NOMO-1 treated with dmso at 0.1 percent for 144 hours (cell line): ENCODE measurements around the gene SLC26A9.
"Not testable (repeated sequence)": the region's sequence is repeated elsewhere in the genome, so short reads cannot be mapped to it uniquely, and the experiment has no call there.

Experiments
- DNase-seq: peaks from one replicate; lab custom pipeline; 2025; ENCODE audit not compliant: unreplicated experiment; lab: John Stamatoyannopoulos, UW

Gene SLC26A9

DNA sequence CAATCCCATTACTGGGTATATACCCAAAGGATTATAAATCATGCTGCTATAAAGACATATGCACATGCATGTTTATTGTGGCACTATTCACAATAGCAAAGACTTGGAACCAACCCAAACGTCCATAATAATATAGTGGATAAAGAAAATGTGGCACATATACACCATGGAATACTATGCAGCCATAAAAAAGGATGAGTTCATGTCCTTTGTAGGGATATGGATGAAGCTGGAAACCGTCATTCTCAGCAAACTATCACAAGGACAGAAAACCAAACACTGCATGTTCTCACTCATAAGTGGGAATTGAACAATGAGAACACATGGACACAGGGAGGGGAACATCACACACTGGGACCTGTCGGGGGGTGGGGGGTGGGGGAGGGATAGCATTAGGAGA is 38.2 kb downstream of the SLC26A9 start:
- DNase-seq = not testable (repeated sequence)

DNA sequence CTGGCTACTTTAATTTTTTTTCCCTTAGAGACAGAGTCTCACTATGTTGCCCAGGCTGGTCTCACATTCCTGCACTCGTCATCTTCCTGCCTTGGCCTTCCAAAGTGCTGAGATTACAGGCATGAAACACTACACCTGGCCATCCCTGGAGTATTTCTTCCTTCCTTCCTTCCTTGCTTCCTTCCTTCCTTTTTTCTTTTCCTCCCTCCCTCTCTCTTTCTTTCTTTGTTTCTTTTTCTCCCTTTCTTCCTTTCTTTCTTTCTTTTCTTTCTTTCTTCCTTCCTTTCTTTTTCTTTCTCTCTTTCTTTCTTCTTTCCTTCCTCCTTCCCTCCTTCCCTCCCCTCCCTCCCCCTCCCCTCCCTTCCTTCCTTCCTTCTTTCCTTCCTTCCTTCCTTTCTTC is 46.9 kb downstream of the SLC26A9 start:
- no peak for DNase-seq

DNA sequence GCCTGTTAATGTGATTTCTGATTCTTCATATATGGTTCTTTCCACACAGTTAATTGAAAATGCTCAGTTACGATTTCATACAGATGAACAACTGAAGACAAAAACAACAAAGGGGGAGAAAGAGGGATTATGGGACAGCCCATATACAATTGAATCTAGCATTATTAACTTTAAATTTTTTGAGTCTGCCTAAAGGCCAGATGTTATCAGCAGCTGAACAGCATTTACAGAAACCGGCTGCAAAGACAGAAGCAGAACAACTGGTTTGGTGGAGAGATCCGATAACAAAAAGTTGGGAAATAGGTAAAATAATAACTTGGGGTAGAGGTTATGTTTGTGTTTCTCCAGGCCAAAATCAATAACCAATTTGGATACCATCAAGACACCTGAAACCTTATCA is 49.1 kb downstream of the SLC26A9 start:
- DNase-seq = not testable (repeated sequence)

DNA sequence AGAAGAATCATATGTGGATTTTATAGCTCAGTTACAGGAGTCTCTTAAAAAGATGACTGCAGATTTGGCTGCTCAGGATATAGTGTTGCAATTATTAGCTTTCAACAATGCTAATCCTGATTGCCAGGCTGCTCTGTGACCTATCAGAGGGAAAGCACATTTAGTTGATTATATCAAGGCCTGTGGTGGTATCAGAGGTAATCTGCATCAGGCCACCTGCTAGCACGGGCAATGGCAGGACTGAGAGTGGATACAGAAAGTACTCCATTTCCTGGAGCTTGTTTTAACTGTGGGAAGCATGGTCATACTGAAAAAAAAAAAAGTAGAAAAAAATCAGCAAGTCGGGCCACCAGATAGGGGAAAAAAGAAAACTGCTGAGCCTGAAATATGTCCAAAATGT is 51.1 kb downstream of the SLC26A9 start:
- not testable (repeated sequence) for DNase-seq

DNA sequence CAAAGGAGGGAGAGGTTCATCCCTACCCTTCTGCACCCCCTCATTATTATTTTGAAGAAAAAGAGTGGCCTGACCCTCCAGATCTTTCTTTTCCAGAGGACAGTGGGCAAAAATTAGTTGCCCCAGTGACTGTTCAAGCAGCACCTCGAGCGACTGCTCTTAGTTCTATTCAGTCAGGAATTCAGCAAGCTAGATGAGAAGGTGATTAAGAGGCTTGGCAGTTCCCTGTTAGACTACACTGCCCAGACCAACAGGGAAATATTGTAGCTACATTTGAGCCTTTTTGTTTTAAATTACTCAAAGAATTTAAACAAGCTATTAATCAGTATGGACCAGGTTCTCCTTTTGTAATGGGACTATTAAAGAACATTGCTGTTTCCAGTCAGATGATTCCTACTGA is 51.8 kb downstream of the SLC26A9 start:
- DNase-seq = not testable (repeated sequence)

DNA sequence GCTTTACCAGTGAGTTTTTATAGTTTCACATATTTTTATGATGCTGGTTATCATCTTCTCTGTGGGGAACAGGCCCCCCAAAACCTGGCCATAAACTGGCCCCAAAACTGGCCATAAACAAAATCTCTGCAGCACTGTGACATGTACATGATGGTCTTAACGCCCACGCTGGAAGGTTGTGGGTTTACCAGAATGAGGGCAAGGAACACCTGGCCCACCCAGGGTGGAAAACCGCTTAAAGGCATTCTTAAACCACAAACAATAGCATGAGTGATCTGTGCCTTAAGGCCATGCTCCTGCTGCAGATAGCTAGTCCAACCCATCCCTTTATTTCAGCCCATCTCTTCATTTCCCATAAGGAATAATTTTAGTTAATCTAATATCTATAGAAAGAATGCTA is 52.6 kb downstream of the SLC26A9 start:
- not testable (repeated sequence) for DNase-seq

DNA sequence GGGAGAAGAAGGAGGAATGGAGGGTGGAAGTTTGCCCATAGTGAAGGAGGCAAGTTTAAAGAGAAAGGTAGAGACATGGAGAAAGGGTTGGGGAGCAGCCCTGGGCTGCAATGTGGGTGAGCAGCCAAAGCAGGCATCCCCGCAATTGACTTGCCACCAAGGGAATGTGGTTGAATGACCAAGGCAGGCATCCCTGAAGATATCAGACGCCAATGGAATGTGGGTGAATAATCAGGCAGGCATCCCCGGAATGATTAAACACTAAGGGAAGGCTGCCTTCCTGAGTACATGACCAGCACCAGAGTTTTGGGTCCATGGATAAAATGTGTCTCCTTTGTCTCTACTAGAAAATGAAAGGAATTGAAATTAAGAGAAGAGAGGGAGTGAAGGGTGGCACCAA is 53.5 kb downstream of the SLC26A9 start:
- not testable (repeated sequence) for DNase-seq

DNA sequence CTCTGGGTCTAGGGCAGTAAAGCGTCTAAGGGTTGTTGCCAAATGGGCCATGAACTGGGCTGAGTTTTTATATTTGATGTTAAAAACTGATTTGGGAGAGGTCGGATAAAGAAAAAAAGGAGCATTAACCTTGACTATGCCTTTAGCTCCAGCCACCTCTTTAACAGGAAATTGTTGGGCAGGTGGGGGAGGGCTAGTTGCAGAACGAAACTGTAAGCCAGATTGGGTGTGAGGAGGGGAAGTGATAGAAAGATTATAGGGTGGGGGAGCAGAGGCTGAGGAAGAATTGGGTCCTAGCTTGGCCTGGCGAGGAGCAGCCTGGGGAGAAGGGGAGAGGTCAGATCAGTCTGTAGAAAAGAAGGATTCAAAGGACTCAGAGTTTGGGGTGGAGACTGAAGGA is 54.2 kb downstream of the SLC26A9 start:
- DNase-seq = peak; percentile 22

DNA sequence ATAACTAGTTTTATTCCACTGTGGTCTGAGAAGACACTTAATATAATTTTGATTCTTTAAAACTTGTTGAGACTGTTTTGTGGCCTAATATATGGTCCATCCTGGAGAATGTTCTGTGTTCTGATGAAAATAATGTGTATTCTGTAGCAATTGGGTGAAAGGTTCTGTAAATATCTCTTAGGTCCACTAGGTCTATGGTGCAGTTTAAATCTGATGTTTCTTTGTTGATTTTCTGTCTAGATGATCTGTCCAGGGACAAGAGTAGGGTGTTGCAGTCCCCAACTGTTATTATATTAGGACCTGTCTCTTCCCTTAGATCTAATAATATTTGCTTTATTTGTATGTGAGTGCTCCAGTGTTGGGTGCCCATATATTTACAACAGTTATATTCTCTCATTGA is 59.5 kb downstream of the SLC26A9 start:
- DNase-seq = no peak

DNA sequence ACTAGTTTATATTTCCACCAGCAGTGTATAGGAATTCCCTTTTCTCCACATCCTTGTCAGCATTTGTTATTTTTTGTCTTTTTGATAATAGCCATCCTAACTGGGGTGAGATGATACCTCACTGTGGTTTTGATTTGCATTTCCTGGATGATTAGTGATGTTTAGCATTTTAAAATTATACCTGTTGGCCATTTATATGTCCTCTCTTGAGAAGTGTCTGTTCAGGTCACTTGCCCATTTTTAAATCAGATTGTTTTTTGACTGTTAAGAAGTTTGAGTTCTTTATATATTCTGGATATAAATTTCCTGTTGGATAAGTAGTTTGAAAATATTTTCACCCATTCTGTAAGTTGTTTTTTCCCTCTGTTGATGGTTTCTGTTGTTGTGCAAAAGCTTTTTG is 62.3 kb downstream of the SLC26A9 start:
- no peak for DNase-seq

DNA sequence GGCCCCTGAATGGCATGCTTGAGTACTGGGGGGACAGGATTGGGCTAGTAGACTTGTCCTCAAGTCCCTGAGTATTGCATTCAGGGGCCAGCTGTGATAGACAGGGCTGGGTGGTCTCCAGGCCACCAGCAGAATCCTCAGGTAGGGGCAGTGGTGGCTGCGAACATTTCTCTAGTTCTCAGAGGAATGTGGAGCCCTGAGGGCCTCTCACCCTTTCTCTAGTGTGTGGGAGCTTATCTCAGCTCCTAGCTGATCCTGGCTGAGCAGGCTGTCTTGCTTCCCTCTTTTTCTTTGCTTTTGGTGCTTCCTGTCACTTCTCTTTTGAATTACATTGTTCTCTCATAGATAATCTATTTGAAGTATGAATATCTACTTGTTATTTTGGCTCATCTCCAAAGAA is 63.3 kb downstream of the SLC26A9 start:
- no peak for DNase-seq

DNA sequence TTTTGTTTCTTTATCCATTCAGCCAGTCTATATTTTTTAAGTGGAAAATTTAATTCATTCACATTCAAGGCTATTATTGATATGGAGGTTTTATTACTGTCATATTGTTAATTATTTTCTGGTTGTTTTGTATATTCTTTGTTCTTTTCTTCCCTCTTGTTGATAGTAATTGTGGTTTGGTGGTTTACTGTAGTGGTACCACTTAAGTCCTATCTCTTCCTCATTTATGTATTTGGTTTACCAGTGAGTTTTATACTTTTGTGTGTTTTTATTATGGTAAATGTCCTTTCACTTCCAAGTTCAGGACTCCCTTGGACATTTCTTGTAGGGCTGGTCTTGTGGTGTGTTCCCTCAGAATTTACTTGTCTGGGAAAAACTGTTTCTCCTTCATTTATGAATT is 65.2 kb downstream of the SLC26A9 start:
- DNase-seq = no peak

DNA sequence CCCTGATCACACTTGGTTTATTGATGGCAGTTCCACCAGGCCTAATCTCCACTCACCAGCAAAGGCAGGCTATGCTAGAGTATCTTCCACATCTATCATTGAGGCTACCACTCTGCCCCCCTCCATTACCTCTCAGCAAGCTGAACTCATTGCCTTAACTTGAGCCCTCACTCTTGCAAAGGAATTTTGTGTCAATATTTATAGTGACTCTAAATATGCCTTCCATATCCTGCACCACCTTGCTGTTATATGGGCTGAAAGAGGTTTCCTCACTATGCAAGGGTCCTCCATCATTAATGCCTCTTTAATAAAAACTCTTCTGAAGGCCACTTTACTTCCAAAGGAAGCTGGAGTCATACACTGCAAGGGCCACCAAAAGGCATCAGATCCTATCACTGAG is 70.1 kb downstream of the SLC26A9 start:
- DNase-seq = not testable (repeated sequence)

DNA sequence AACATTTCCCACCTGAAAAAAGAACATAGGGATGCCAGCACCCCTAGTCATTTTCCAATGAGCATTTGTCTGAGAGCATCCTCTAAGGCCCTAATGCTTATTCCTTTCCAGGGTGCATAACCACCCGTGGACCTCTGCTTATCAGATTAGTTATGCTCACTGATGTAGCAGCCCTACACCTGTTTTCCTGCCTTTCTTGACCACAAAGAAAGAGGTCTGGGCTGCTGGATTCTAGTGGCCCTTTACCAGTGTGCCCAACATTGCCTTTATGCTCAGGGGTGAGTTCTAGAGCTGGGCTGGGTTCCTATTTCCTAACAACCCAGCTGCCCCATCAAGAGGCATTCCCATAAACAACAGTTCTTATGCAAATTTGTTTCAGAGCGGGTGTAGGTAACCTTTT is 73.0 kb downstream of the SLC26A9 start:
- DNase-seq = no peak
